Type B pancreatic cell (in vitro differentiated cells): ENCODE data around the gene RNF214. TPM values are rescaled to one million over a fixed set of nuclear protein-coding genes. Genes with fewer than 3 reads are reported as not detected.
"Not testable (repeated sequence)": the region's sequence is repeated elsewhere in the genome, so short reads cannot be mapped to it uniquely, and the experiment has no call there.

Experiments used
- DNase-seq: peaks from one replicate; pipeline ENCODE4 v3.0.0; 2021; ENCODE audit warnings: mixed read lengths; ENCODE audit not compliant: unreplicated experiment; ENCODE audit errors: extremely low spot score
- H3K27ac Mint-ChIP-seq: 2 replicates; pipeline ENCODE4 v1.8.0; 2021; ENCODE audit warnings: mild to moderate bottlenecking, mixed read lengths
- H3K27me3 Mint-ChIP-seq: 2 replicates; pipeline ENCODE4 v1.8.0; 2021; ENCODE audit warnings: mixed read lengths
- H3K36me3 Mint-ChIP-seq: 2 replicates; pipeline ENCODE4 v1.8.0; 2021; ENCODE audit warnings: mixed read lengths
- H3K4me1 Mint-ChIP-seq: one replicate; pipeline ENCODE4 v1.8.0; 2021; ENCODE audit warnings: mixed read lengths; ENCODE audit not compliant: unreplicated experiment
- H3K4me3 Mint-ChIP-seq: 2 replicates; pipeline ENCODE4 v1.8.0; 2021; ENCODE audit warnings: mild to moderate bottlenecking, mixed read lengths
- H3K9me3 Mint-ChIP-seq: 2 replicates; pipeline ENCODE4 v1.8.0; 2021; ENCODE audit warnings: mixed read lengths
- CTCF ChIP-seq: fragments of 200-600 bp; sonication (generic); conservative IDR thresholded peaks from 2 replicates; pipeline ENCODE4 v1.5.0; 2021; ENCODE audit warnings: antibody characterized with exemption, mild to moderate bottlenecking
- total RNA-seq: library from RNA; stranded (reverse); gene quantifications from 2 replicates; pipeline ENCODE4 v1.2.1, GENCODE V29; 2021; ENCODE audit warnings: low replicate concordance

Gene RNF214
- total RNA-seq, 1 donor from 2014 or later, result 34.7 TPM

DNA sequence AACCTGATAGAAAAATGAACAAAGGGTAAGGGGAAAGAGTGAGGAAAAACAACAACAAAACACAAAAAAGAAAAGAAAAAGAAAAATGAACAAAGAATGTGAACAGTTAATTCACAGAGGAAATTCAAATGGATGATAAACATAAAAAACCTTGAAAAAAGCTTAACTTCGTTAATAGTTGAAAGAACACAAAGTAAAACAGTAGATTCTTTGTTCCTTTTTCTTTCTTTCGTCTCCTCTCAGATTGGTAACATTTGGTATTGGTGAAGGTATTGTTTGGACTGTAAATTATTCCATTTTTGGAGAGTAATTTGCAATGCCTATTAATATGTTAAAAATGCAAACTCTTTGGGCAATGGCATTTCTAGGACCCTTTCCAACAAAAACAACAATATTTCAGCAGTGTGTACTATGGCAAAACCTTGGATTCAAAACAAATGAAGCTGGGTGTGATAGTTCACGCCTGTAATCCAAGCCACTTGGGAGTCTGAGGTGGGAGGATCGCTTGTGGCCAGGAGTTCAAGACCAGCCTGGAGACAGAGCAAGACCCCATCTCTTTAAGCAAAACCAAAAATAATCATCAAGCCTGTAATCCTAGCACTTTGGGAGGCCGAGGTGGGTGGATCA lies 86.9 kb downstream of the RNF214 start:
- no peak for TF ChIP-seq CTCF
- Mint-ChIP-seq H3K9me3 (no peaks in the 10 kb centered on the region), H3K36me3 (no peaks in the 10 kb centered on the region), H3K27ac (no peak overlapping the region), H3K27me3 (no peaks in the 10 kb centered on the region), H3K4me3 (no peak overlapping the region), H3K4me1 (peaks cover 13% of the 10 kb centered on the region)
- DNase-seq, result no peak

DNA sequence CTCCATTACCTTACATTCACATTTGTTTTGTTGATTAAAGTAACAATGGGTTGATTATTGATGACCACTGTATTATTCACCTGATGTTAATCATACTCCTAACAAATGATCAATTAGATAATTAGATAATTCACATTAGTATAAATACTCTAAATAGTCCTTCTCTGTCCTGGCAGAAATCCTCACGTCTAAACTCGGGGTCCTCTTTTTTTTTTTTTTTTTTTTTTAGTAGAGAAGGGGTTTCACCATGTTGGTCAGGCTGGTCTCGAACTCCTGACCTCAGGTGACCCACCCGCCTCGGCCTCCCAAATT lies 94.7 kb downstream of the RNF214 start:
- not testable (repeated sequence) for H3K4me1 Mint-ChIP-seq, H3K27ac Mint-ChIP-seq, DNase-seq, H3K36me3 Mint-ChIP-seq, H3K27me3 Mint-ChIP-seq, H3K9me3 Mint-ChIP-seq
- H3K4me3 Mint-ChIP-seq, result peak overlapping the region; percentile 80

DNA sequence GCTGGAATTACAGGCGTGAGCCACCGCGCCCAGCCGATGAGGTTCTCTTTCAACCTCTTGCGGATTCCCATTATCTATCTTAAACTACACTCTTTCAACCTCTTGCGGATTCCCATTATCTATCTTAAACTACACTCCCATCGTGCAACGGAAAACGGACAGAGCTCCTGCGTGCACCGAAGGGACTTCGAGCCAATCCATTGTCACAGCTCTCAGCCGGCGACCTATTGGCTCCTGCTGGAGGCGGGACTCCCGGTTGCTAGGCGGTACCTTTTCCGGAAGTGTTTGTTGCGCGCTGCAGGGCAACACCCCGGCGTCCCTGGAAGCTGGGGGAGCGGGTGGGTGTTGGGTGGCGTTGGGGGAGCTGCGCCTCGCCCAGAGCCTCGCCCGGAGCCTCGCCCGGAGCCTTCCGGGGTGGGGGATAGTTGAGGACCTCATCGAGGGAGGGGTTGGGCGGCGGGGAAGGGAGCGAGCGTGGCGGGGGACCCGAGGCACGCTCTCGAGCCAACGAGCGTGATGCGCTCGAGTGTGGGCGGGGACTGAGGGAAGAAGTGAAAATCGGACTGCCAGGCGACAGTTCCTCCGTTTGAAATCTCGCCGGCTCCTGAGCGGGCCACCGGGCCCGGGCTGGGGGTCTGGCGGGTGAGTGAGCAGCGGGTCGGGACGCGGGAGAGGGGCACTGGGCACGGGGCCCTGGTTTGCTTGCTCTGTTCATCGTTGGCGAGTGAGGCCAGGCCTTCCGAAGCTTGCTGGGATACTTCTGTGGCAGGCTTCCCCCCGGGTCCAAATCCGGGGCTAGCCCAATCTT lies 95.3 kb downstream of the RNF214 start, which contains the start of gene CEP164:
Gene CEP164 (plus strand): TSS at position 288 of the 808 bp plus-strand sequence. CDS start 10,733 bp downstream, outside the sequence.
- Mint-ChIP-seq H3K4me3 (peak within 1 kb of the TSS; percentile 80), H3K27ac (peak within 1 kb of the TSS; percentile 24), H3K27me3 (no peaks in the 10 kb centered on the region), H3K4me1 (no peaks in the 10 kb centered on the region), H3K36me3 (no peaks in the 10 kb centered on the region), H3K9me3 (no peaks in the 10 kb centered on the region)
- peak; percentile 92 for DNase-seq
- no peak for TF ChIP-seq CTCF

GRCh38 chr11:117328375-117329010 lies 96.0 kb downstream of the RNF214 start:
- no peaks in the 10 kb centered on the region for H3K9me3 Mint-ChIP-seq
- no peaks in the 10 kb centered on the region for H3K27me3 Mint-ChIP-seq
- H3K36me3 Mint-ChIP-seq, result no peaks in the 10 kb centered on the region
- no peak for TF ChIP-seq CTCF
- no peak overlapping the region for H3K27ac Mint-ChIP-seq
- DNase-seq, result no peak
- no peak overlapping the region for H3K4me3 Mint-ChIP-seq
- no peaks in the 10 kb centered on the region for H3K4me1 Mint-ChIP-seq

DNA sequence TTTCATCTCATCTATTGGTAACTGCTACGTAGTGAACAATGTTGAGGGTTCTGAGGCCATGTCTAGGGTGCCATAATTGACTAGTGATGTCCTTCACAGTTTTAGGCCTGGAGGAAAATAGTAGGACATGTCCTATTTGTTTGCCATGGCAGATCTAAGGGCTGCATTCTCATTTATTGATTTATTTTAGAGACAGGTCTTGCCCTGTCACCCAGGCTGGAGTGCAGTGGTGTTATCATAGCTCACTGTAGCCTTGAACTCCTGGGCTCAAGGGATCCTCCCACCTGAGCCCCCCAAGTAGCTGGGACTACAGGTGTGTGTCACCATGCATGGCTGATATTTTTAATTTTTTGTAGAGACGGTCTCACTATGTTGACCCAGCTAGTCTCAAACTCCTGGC lies 100.4 kb downstream of the RNF214 start:
- no peak for TF ChIP-seq CTCF
- Mint-ChIP-seq H3K27ac (no peak overlapping the region), H3K4me3 (no peak overlapping the region), H3K9me3 (no peaks in the 10 kb centered on the region), H3K27me3 (no peaks in the 10 kb centered on the region), H3K4me1 (peaks cover 4% of the 10 kb centered on the region), H3K36me3 (peaks cover 5% of the 10 kb centered on the region)
- DNase-seq, result no peak

GRCh38 chr11:117333917-117334316 lies 101.4 kb downstream of the RNF214 start:
- DNase-seq, result no peak
- no peak for TF ChIP-seq CTCF
- Mint-ChIP-seq H3K9me3 (no peaks in the 10 kb centered on the region), H3K27me3 (no peaks in the 10 kb centered on the region), H3K4me1 (peaks cover 4% of the 10 kb centered on the region), H3K27ac (no peak overlapping the region), H3K36me3 (peaks cover 7% of the 10 kb centered on the region), H3K4me3 (no peak overlapping the region)
